Activated T-helper 1 cell treated with anti-CD3 and anti-CD28 coated beads, Interleukin-12 subunit alpha, Interleukin-12 subunit beta, Interleukin-2, Interleukin-4 antibody, amounts not matched to agents 30 ng/mL and 10 ng/mL and 1 ng/mL, durations not matched to agents 14 hours and 24 hours and 36 hours (primary cell): ENCODE results near the gene PYHIN1. TPM values are rescaled to one million over a fixed set of nuclear protein-coding genes. Genes with fewer than 3 reads are reported as not detected.

ENCODE experiments used
- DNase-seq: peaks from one replicate; pipeline ENCODE4 v3.0.0; 2021; ENCODE audit warnings: low spot score
- H3K27ac Mint-ChIP-seq: one replicate; pipeline ENCODE4 v1.8.0; 2021; ENCODE audit warnings: mild to moderate bottlenecking, mixed read lengths
- H3K27me3 Mint-ChIP-seq: one replicate; pipeline ENCODE4 v1.8.0; 2022; ENCODE audit warnings: mild to moderate bottlenecking, moderate library complexity, mixed read lengths; ENCODE audit not compliant: insufficient read depth
- H3K36me3 Mint-ChIP-seq: one replicate; pipeline ENCODE4 v1.8.0; 2021; ENCODE audit warnings: low read depth, mixed read lengths
- H3K4me1 Mint-ChIP-seq: one replicate; pipeline ENCODE4 v1.8.0; 2021; ENCODE audit warnings: low read depth, mixed read lengths
- H3K4me3 Mint-ChIP-seq: one replicate; pipeline ENCODE4 v1.8.0; 2021; ENCODE audit warnings: mild to moderate bottlenecking, moderate library complexity, mixed read lengths
- H3K9me3 Mint-ChIP-seq: one replicate; pipeline ENCODE4 v1.8.0; 2021; ENCODE audit warnings: mixed read lengths
- intact Hi-C: fragments of 100-400 bp; cut with micrococcal nuclease; formaldehyde crosslinking; loops from one replicate; pipeline ENCODE4 v1.15.1; 2024
- total RNA-seq: library from RNA; stranded (reverse); gene quantifications from 2 replicates; pipeline ENCODE4 v1.2.3, GENCODE V29; 2022

PYHIN1 gene
- 19.5 and 19.9 TPM in 2 replicates for total RNA-seq

GRCh38 chr1:158931055-158931737, at the start of gene PYHIN1:
Gene PYHIN1, plus strand, starts transcription at chr1:158931552. Its CDS starts 5,359 bp downstream, at chr1:158936911.
- intact Hi-C loops: loop anchor here (1.0 to 5.0 kb wide), 3 partner anchors 38 to 114 kb away; partner anchors contain the start of gene IFI16
- H3K36me3 Mint-ChIP-seq: peaks cover 18% of the 10 kb centered on the region

DNA sequence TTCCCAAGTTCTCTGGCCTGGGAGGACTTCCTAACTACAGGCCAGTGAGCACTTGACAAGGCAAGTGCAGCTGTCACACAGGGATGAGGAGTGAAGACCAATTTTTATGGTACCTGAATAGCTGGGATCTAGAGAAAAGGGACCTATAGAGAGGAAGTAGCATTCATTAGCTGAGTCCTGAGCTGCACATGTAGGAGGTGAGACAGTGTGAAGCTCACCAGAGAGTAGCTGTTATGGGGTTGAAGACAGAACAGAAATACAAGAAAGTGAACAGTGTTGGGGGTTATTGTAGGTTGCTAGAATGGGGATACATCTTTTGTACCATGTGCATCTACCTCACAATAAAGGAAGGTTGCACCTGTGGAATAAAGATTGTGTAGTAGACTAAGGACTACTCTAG, 37.7 kb upstream of the PYHIN1 start:
- Mint-ChIP-seq H3K27ac (no peak overlapping the region), H3K36me3 (no peaks in the 10 kb centered on the region), H3K4me3 (no peak overlapping the region), H3K27me3 (peaks cover 8% of the 10 kb centered on the region), H3K4me1 (no peaks in the 10 kb centered on the region), H3K9me3 (no peaks in the 10 kb centered on the region)
- no peak for DNase-seq
- intact Hi-C loops: no loop called here

More at GRCh38 chr1:158931055-158931737, at the start of gene PYHIN1:
- Mint-ChIP-seq H3K4me1 (peaks cover 48% of the 10 kb centered on the region), H3K9me3 (peaks cover 21% of the 10 kb centered on the region), H3K27ac (peak within 1 kb of the TSS; percentile 91), H3K4me3 (peak within 1 kb of the TSS; percentile 91), H3K27me3 (peaks cover 5% of the 10 kb centered on the region)
- DNase-seq: peak; percentile 18

GRCh38 chr1:158898722-158899121, 32.6 kb upstream of the PYHIN1 start:
- H3K4me1 Mint-ChIP-seq: no peaks in the 10 kb centered on the region

DNA sequence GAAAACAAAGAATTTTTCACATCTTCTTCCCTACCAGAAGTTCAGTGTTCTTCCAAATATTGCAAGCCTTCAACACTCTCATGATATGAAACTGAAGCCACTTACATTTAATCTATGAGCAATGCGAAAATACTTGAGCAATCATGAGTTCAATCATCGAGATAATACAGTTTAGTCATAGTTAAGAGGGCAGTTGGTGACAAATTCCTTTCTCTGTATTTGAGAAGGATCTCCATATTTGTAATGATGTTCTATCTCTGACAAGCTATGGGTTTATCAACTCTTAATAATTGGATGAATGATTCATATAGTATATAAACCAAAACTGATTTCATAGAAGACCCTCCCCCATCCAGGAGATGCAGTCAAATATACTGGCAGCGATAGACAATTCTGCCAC, 29.7 kb upstream of the PYHIN1 start:
- intact Hi-C loops: no loop called here

More at GRCh38 chr1:158898722-158899121, 32.6 kb upstream of the PYHIN1 start:
- H3K9me3 Mint-ChIP-seq: no peaks in the 10 kb centered on the region
- H3K36me3 Mint-ChIP-seq: no peaks in the 10 kb centered on the region
- peaks cover 8% of the 10 kb centered on the region for H3K27me3 Mint-ChIP-seq
- DNase-seq: no peak
- no peak overlapping the region for H3K27ac Mint-ChIP-seq
- H3K4me3 Mint-ChIP-seq: no peak overlapping the region
- intact Hi-C loops: no loop called here

DNA sequence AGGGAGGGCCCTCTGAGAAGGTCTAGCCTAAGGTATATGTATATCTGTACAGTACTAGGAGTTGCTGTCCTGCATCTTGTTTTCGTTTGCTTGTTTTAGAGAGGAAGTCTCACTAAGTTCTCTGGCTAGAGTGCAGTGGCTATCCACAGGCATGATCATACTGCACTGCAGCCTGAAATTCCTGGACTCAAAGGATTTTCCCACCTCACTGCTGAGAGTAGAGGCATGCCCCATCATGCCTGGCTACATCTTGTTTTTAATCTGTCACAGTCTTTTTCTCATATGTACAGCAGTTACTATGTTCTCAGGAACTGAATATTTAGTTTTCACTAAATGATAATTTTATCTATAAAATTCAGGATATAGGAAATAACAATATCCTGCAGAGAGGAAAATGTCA, 15.3 kb upstream of the PYHIN1 start:
- H3K4me1 Mint-ChIP-seq: no peaks in the 10 kb centered on the region
- no peak for DNase-seq
- intact Hi-C loops: no loop called here
- H3K36me3 Mint-ChIP-seq: peaks cover 9% of the 10 kb centered on the region
- H3K27ac Mint-ChIP-seq: no peak overlapping the region
- peaks cover 12% of the 10 kb centered on the region for H3K27me3 Mint-ChIP-seq
- no peak overlapping the region for H3K4me3 Mint-ChIP-seq
- H3K9me3 Mint-ChIP-seq: peaks cover 49% of the 10 kb centered on the region

More for the DNA sequence above, 29.7 kb upstream of the PYHIN1 start:
- Mint-ChIP-seq H3K27ac (no peak overlapping the region), H3K4me1 (no peaks in the 10 kb centered on the region), H3K4me3 (no peak overlapping the region), H3K9me3 (no peaks in the 10 kb centered on the region), H3K27me3 (peaks cover 8% of the 10 kb centered on the region), H3K36me3 (no peaks in the 10 kb centered on the region)
- DNase-seq: no peak

DNA sequence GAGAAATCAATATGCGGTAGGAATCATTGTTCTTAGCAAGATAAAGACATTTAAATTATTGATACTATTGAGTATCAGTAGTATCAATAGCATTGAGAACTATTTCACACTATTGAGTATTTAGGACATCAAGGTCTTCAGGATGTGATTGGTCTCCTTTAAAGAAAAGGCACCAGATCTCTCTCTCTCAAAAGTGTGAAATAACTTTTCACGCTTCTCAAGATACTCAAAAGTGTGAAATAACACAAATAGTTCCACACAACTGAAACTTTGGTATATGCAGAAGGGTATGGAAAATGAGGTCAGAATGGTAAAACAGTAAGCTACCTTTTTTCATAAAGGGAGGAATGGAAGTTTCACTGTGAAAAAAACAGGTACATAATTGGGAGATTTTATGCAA, 6.7 kb upstream of the PYHIN1 start:
- DNase-seq: no peak
- no peak overlapping the region for H3K27ac Mint-ChIP-seq
- peaks cover 11% of the 10 kb centered on the region for H3K4me1 Mint-ChIP-seq
- peaks cover 16% of the 10 kb centered on the region for H3K36me3 Mint-ChIP-seq
- peaks cover 14% of the 10 kb centered on the region for H3K27me3 Mint-ChIP-seq
- intact Hi-C loops: no loop called here
- H3K4me3 Mint-ChIP-seq: no peak overlapping the region
- peaks cover 40% of the 10 kb centered on the region for H3K9me3 Mint-ChIP-seq

DNA sequence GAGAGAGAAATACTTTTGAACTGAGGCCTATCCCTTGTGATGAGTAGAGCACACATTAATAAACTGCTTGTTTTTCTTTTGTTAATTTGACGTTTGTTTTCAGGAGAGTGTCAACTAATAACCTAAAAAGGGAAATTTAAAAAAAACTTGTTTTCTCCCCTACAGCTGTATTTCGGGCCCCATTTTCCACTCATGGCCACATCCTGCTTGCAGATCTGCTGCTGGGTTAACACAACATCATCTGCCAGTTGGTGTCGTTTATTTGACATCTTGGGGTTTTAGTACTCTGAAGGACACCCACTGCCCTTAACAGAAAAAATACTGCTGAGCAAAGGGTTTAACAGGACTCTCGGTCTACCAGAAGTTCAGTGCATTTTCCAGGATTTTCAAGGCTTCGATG, 848 bp upstream of the PYHIN1 start:
- Mint-ChIP-seq H3K27me3 (peaks cover 5% of the 10 kb centered on the region), H3K36me3 (peaks cover 18% of the 10 kb centered on the region), H3K4me1 (peaks cover 46% of the 10 kb centered on the region), H3K27ac (peak overlapping the region; percentile 84), H3K9me3 (peaks cover 22% of the 10 kb centered on the region), H3K4me3 (peak overlapping the region; percentile 56)
- intact Hi-C loops: loop anchor here (2.0 to 5.0 kb wide), 2 partner anchors 78 to 113 kb away; partner anchors contain the start of gene IFI16
- DNase-seq: peak; percentile 30

DNA sequence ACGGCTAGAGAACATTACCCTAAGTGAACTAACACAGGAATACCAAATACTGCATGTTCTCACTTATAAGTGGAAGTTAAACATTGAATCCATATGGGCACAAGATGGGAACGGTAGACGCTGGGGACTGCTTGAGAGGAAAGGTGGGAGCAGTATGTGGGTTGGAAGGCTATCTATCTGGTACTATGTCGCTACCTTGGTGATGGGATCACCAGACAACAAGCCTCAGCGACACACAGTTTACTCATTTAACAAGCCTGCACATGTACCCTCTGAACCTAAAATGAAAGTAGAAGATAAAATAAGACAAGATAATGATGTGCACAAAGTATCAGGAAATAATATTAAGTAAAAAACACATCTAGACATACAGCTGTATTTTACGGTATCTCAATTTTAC, 819 bp downstream of the PYHIN1 start:
- H3K9me3 Mint-ChIP-seq: peaks cover 13% of the 10 kb centered on the region
- no peak for DNase-seq
- peaks cover 17% of the 10 kb centered on the region for H3K36me3 Mint-ChIP-seq
- intact Hi-C loops: loop anchor here (5.0 kb wide), 1 partner anchor 115 kb away; no protein-coding TSS in a partner anchor
- H3K27ac Mint-ChIP-seq: peak overlapping the region; percentile 91
- peaks cover 3% of the 10 kb centered on the region for H3K27me3 Mint-ChIP-seq
- peaks cover 48% of the 10 kb centered on the region for H3K4me1 Mint-ChIP-seq
- peak overlapping the region; percentile 91 for H3K4me3 Mint-ChIP-seq

DNA sequence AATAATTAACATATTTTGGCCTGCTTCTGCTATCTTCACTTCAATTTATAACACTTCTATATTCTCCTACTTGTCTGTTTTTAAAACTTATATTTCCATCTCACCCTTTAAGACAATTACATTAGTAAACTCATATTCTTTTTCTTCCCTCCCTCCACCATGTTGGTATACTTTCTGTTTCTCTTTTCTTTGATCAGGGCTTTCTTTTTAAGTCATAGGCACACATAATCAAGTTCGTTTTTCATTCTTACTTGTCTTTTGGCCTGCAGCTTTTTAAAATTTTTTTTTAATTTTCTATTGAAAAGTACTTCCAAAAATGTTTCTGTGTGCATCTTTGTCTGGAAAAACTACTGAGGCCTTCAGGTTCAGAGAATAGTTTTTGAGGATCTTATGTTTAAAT, 2.3 kb downstream of the PYHIN1 start:
- DNase-seq: no peak
- no peaks in the 10 kb centered on the region for H3K27me3 Mint-ChIP-seq
- peak overlapping the region; percentile 74 for H3K27ac Mint-ChIP-seq
- intact Hi-C loops: loop anchor here (1.0 to 5.0 kb wide), 3 partner anchors 116 to 217 kb away; no protein-coding TSS in a partner anchor
- H3K9me3 Mint-ChIP-seq: peaks cover 7% of the 10 kb centered on the region
- H3K36me3 Mint-ChIP-seq: peaks cover 15% of the 10 kb centered on the region
- peak overlapping the region; percentile 78 for H3K4me3 Mint-ChIP-seq
- peaks cover 48% of the 10 kb centered on the region for H3K4me1 Mint-ChIP-seq

DNA sequence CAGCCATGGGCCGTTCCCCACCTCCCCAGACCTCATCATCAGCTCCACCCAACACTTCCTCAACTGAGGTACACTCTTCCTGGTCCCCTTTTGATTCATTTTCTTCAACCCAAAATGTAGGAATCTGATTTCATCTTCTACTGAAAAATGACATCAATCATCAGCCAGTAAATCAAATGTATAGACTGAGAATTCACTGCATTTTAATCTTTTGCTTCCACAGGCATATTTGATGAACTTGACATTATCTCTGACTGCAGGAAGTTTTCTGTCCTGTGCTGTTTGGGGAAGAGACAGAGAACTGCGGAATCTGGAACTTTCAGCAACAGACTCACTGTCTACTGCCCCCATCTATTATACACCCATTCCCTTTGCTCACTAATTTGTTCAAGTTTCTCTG, 7.8 kb downstream of the PYHIN1 start:
- DNase-seq: no peak
- Mint-ChIP-seq H3K4me1 (peaks cover 12% of the 10 kb centered on the region), H3K36me3 (peaks cover 41% of the 10 kb centered on the region), H3K27me3 (no peaks in the 10 kb centered on the region), H3K27ac (no peak overlapping the region), H3K9me3 (no peaks in the 10 kb centered on the region), H3K4me3 (no peak overlapping the region)
- intact Hi-C loops: no loop called here

DNA sequence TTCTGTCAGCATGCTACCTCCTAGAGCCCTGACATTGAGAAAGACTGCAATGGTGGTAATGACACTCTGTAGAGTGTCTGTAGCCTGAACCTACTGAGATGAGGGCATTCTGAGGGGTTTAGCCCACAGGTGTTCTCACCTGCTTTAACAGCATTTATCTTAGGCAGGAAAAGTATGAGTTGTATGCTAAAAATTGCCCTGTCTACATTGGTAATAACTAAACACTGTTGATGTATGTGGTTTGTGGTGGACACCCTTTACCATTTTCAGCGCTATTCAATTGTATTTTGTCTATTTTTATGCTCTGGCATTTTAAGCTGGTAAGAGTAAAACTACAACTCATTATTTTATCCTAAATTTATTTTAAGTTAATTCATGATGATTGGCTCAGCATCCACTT, 10.0 kb downstream of the PYHIN1 start:
- Mint-ChIP-seq H3K9me3 (no peaks in the 10 kb centered on the region), H3K36me3 (peaks cover 41% of the 10 kb centered on the region), H3K4me1 (no peaks in the 10 kb centered on the region), H3K4me3 (no peak overlapping the region), H3K27me3 (no peaks in the 10 kb centered on the region), H3K27ac (no peak overlapping the region)
- DNase-seq: no peak
- intact Hi-C loops: no loop called here

DNA sequence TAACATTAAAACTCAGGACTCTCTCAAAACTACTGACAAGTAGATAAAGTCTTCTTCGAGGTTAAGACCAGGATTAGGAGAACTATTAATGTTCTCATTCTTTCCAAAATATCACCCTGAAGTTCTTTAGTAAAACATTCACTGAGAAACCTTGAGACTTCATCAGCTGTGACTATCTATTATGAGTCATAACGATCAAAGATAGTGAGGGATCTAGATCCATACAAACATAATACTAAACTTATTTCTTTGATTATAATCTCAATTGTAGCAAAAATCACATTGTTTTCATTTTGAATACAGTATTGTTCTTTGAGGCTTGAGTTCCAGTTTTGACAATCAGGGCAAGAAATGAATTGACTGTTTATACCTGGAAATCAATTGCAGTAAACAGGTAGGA, 11.1 kb downstream of the PYHIN1 start:
- no peak for DNase-seq
- intact Hi-C loops: no loop called here
- Mint-ChIP-seq H3K27ac (no peak overlapping the region), H3K4me1 (no peaks in the 10 kb centered on the region), H3K9me3 (no peaks in the 10 kb centered on the region), H3K27me3 (peaks cover 2% of the 10 kb centered on the region), H3K36me3 (peaks cover 44% of the 10 kb centered on the region), H3K4me3 (no peak overlapping the region)

DNA sequence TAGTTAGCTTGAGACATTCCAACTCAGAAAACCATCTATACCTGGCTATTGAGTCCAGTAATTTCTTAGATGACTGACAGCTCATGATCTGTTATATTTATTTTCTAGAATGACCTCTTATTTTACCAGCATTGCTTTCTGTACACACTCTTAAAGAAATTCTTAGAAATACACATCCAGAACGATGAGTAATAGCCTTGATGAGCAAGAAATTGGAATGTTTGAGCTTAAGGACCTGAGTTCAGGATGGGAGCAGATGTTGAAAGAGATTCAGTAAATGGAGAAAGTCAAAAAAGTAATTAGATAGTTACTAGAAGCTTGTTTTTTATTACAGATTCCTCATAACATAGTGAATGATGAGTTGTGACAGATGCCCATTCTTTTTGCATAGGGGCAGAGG, 11.7 kb downstream of the PYHIN1 start:
- intact Hi-C loops: no loop called here
- Mint-ChIP-seq H3K27me3 (peaks cover 2% of the 10 kb centered on the region), H3K4me1 (no peaks in the 10 kb centered on the region), H3K27ac (no peak overlapping the region), H3K4me3 (no peak overlapping the region), H3K36me3 (peaks cover 47% of the 10 kb centered on the region), H3K9me3 (no peaks in the 10 kb centered on the region)
- DNase-seq: no peak
